CD4-positive, alpha-beta T cell treated with Interleukin-4 for 1 hour (primary cell): ENCODE data around the gene DHX58.
A peak's percentile ranks its signal among the peaks of the same experiment; 100 is the strongest.

ENCODE experiments used
- DNase-seq, 2 donors: peaks; one replicate each; pipeline ENCODE4 v3.0.0-alpha.2; 2020 to 2022

The DHX58 gene

GRCh38 chr17:42081516-42082129 is 30.9 kb downstream of the DHX58 start:
- no peak for DNase-seq

GRCh38 chr17:42079541-42079940 is 33.0 kb downstream of the DHX58 start:
- no peak for DNase-seq

- DNase-seq: no peak
Observed at GRCh38 chr17:42078396-42079043, 34.0 kb downstream of the DHX58 start.

- DNase-seq: no peak
Observed at GRCh38 chr17:42077755-42078154, 34.8 kb downstream of the DHX58 start.

GRCh38 chr17:42076797-42077559 is 35.5 kb downstream of the DHX58 start:
- DNase-seq: no peak

GRCh38 chr17:42075789-42076188 is 36.7 kb downstream of the DHX58 start:
- DNase-seq: no peak

GRCh38 chr17:42072323-42073187 is 40.0 kb downstream of the DHX58 start:
- DNase-seq: no peak

- DNase-seq: no peak
Observed at GRCh38 chr17:42071810-42072209, 40.7 kb downstream of the DHX58 start.

GRCh38 chr17:42068979-42069378 is 43.5 kb downstream of the DHX58 start:
- no peak for DNase-seq

GRCh38 chr17:42067371-42068091 is 45.0 kb downstream of the DHX58 start:
- DNase-seq: peak; percentile 67 to 72

- peak in 1 of 2 donors; percentile 4 for DNase-seq
Observed at GRCh38 chr17:42065201-42065600, 47.3 kb downstream of the DHX58 start.

- DNase-seq: no peak
Observed at GRCh38 chr17:42062681-42063080, 49.8 kb downstream of the DHX58 start.

GRCh38 chr17:42061646-42062487 is 50.6 kb downstream of the DHX58 start:
- no peak for DNase-seq

- no peak for DNase-seq
Observed at GRCh38 chr17:42060231-42060630, 52.3 kb downstream of the DHX58 start.

- DNase-seq: no peak
Observed at GRCh38 chr17:42059815-42060214, 52.7 kb downstream of the DHX58 start.

GRCh38 chr17:42058063-42058462 is 54.5 kb downstream of the DHX58 start:
- no peak for DNase-seq

GRCh38 chr17:42056635-42057034 is 55.9 kb downstream of the DHX58 start:
- no peak for DNase-seq

GRCh38 chr17:42055496-42055895 is 57.0 kb downstream of the DHX58 start:
- no peak for DNase-seq

GRCh38 chr17:42055027-42055426 is 57.5 kb downstream of the DHX58 start:
- DNase-seq: no peak

GRCh38 chr17:42053731-42054500 is 58.6 kb downstream of the DHX58 start:
- DNase-seq: no peak
